HepG2 (cell line): ENCODE data around the gene POU2F1. TPM values are rescaled to one million over a fixed set of nuclear protein-coding genes. Genes with fewer than 3 reads are reported as not detected.
A peak's percentile ranks its signal among the peaks of the same experiment; 100 is the strongest.

Experiments
- ATAC-seq: fragments of 200-7000 bp; cut with Tn5 transposase; 3 replicates; pipeline ENCODE4 v1.9.1; 2020; ENCODE audit warnings: mild to moderate bottlenecking, moderate library complexity
- BruUV-seq: library from RNA; stranded (reverse); fragments of 400-500 nt; replicated peaks from 2 replicates; lab custom pipeline; 2021; lab: Mats Ljungman, UMichigan
- CTCF ChIA-PET: fragments of 300-600 bp; formaldehyde crosslinking; extraction: SDS; loops from one replicate; lab custom pipeline; 2021; ENCODE audit warnings: low total read pairs, inconsistent platforms, low intra/inter-chr PET ratio; lab: Yijun Ruan, JAX
- POLR2A ChIA-PET: fragments of 350-600 bp; sonication (Branson Sonifier 250); formaldehyde crosslinking; loops from one replicate; lab custom pipeline; 2020; ENCODE audit warnings: antibody characterized with exemption, inconsistent platforms; lab: Yijun Ruan, JAX
- DNase-seq: peaks from one replicate; pipeline ENCODE4 v3.0.0-alpha.2; 2015; ENCODE audit warnings: low spot score
- FAIRE-seq: peaks from 3 replicates; lab custom pipeline; 2011; peaks lifted over from hg19 to GRCh38; lab: Jason Lieb, UNC
- H2AFZ ChIP-seq: one replicate; pipeline ENCODE4 v1.6.1; 2011; ENCODE audit warnings: low read length, inconsistent platforms
- H3K27ac ChIP-seq: fragments of 300-600 bp; 3 replicates; pipeline ENCODE4 v1.8.0; 2011; ENCODE audit warnings: mixed run types, mild to moderate bottlenecking, mixed read lengths, low read length, inconsistent platforms; ENCODE audit not compliant: insufficient read depth; ENCODE audit errors: extremely low read length
- H3K27me3 ChIP-seq, 2 experiments: fragments of 200-600 bp in 1 of 2; 2 replicates in 1 of 2; 3 replicates in 1 of 2; pipeline versions ENCODE4 v1.6.0 to v1.8.0; 2011; ENCODE audit warnings: low read length in 2 of 2, mild to moderate bottlenecking in 2 of 2, moderate library complexity in 2 of 2, inconsistent platforms in 1 of 2; ENCODE audit not compliant: insufficient read depth in 2 of 2, control insufficient read depth in 1 of 2
- H3K36me3 ChIP-seq, 2 experiments: fragments of 200-600 bp in 1 of 2; replicated peaks in 1 of 2; 2 replicates in 1 of 2; 3 replicates in 1 of 2; pipeline versions ENCODE4 v1.5.1 to v1.8.0; 2011; ENCODE audit warnings: low read length in 2 of 2, inconsistent platforms in 1 of 2; ENCODE audit not compliant: insufficient read depth in 2 of 2, control insufficient read depth in 1 of 2
- H3K4me1 ChIP-seq: 2 replicates; pipeline ENCODE4 v1.5.1; 2012; ENCODE audit warnings: low read length, inconsistent platforms; ENCODE audit not compliant: insufficient read depth
- H3K4me2 ChIP-seq: 2 replicates; pipeline ENCODE4 v1.6.0; 2011; ENCODE audit warnings: low read depth, low read length, inconsistent platforms
- H3K4me3 ChIP-seq, 3 experiments: fragments of 200-600 bp in 1 of 3; sonication (generic), shearing (Covaris generic) in 1 of 3; replicated peaks in 1 of 3; 2 replicates each; pipeline ENCODE4 v1.5.1; 2011 to 2016; ENCODE audit warnings: low read length in 3 of 3, inconsistent platforms in 2 of 3, low read depth in 2 of 3, mild to moderate bottlenecking in 2 of 3, control low read depth in 1 of 3, mixed read lengths in 1 of 3; ENCODE audit not compliant: insufficient read depth in 1 of 3
- H3K79me2 ChIP-seq: one replicate; pipeline ENCODE4 v1.6.1; 2011; ENCODE audit warnings: low read length, inconsistent platforms; ENCODE audit not compliant: insufficient read depth
- H3K9ac ChIP-seq: 2 replicates; pipeline ENCODE4 v1.6.0; 2011; ENCODE audit warnings: mild to moderate bottlenecking, low read depth, low read length, inconsistent platforms; ENCODE audit not compliant: insufficient read depth
- H3K9me3 ChIP-seq: 2 replicates; pipeline ENCODE4 v1.5.1; 2012; ENCODE audit warnings: mild to moderate bottlenecking, low read length
- H4K20me1 ChIP-seq: 2 replicates; pipeline ENCODE4 v1.6.0; 2011; ENCODE audit warnings: inconsistent platforms, mild to moderate bottlenecking, low read length, moderate library complexity; ENCODE audit not compliant: insufficient read depth
- CENPBD1 ChIP-seq: sonication (generic); formaldehyde crosslinking; IDR thresholded peaks from 2 replicates; pipeline ENCODE4 v1.8.0; 2022; ENCODE audit warnings: missing genetic modification reagents, low read depth, mild to moderate bottlenecking, borderline replicate concordance
- FOXP4 ChIP-seq: sonication (generic); formaldehyde crosslinking; IDR thresholded peaks from 2 replicates; pipeline ENCODE4 v1.4.0; 2020; ENCODE audit warnings: missing genetic modification reagents
- MLXIP ChIP-seq: sonication (generic); formaldehyde crosslinking; IDR thresholded peaks from 2 replicates; pipeline ENCODE4 v1.9.0; 2021; ENCODE audit warnings: missing genetic modification reagents, borderline replicate concordance
- RBM39 ChIP-seq: fragments of 200-400 bp; formaldehyde crosslinking; IDR thresholded peaks from one replicate; pipeline ENCODE4 v1.6.1; 2018; ENCODE audit warnings: antibody characterized with exemption, mild to moderate bottlenecking, low read depth, low read length; ENCODE audit not compliant: poor library complexity, severe bottlenecking
- SUZ12 ChIP-seq: fragments of 150-350 bp; IDR thresholded peaks from 2 replicates; pipeline ENCODE4 v1.6.1; 2014; ENCODE audit warnings: low read depth, low read length
- TBX2 ChIP-seq: sonication (generic); formaldehyde crosslinking; IDR thresholded peaks from 2 replicates; pipeline ENCODE4 v1.5.0; 2020; ENCODE audit warnings: missing genetic modification reagents, mild to moderate bottlenecking, borderline replicate concordance
- ZC3H13 ChIP-seq: sonication (generic); formaldehyde crosslinking; IDR thresholded peaks from 2 replicates; pipeline ENCODE4 v1.8.1; 2023; ENCODE audit warnings: mild to moderate bottlenecking, missing genetic modification reagents, moderate library complexity
- ZMYM2 ChIP-seq: sonication (generic); formaldehyde crosslinking; IDR thresholded peaks from 2 replicates; pipeline ENCODE4 v1.8.0; 2022; ENCODE audit warnings: mild to moderate bottlenecking, missing genetic modification reagents
- ZNF317 ChIP-seq: sonication (generic); formaldehyde crosslinking; IDR thresholded peaks from 2 replicates; pipeline ENCODE4 v1.5.0; 2020; ENCODE audit warnings: mild to moderate bottlenecking, missing genetic modification reagents
- ZNF354B ChIP-seq: sonication (generic); formaldehyde crosslinking; IDR thresholded peaks from 2 replicates; pipeline ENCODE4 v1.8.0; 2022; ENCODE audit warnings: mild to moderate bottlenecking, missing genetic modification reagents
- ZNF496 ChIP-seq: sonication (generic); formaldehyde crosslinking; IDR thresholded peaks from 2 replicates; pipeline ENCODE4 v1.8.1; 2023; ENCODE audit warnings: mild to moderate bottlenecking, moderate library complexity, missing genetic modification reagents; ENCODE audit not compliant: insufficient replicate concordance
- ZNF567 ChIP-seq: sonication (generic); formaldehyde crosslinking; IDR thresholded peaks from 2 replicates; pipeline ENCODE4 v1.8.1; 2023; ENCODE audit warnings: mild to moderate bottlenecking, missing genetic modification reagents, borderline replicate concordance
- ZNF678 ChIP-seq: sonication (generic); formaldehyde crosslinking; IDR thresholded peaks from 2 replicates; pipeline ENCODE4 v1.4.0; 2020; ENCODE audit warnings: mild to moderate bottlenecking, missing genetic modification reagents
- ZNF720 ChIP-seq: sonication (generic); formaldehyde crosslinking; IDR thresholded peaks from 2 replicates; pipeline ENCODE4 v1.4.0; 2020; ENCODE audit warnings: missing genetic modification reagents
- ZNF784 ChIP-seq: sonication (generic); formaldehyde crosslinking; IDR thresholded peaks from 2 replicates; pipeline ENCODE4 v1.5.1; 2020; ENCODE audit warnings: missing genetic modification reagents, mild to moderate bottlenecking, borderline replicate concordance
- WGBS: methylation state at CpG from one replicate; pipeline ENCODE4 v1.1.6; 2017; ENCODE audit warnings: low lambda C conversion rate; 5-methylcytosine and 5-hydroxymethylcytosine counted together
- in situ Hi-C: cut with HindIII; loops from 2 replicates; pipeline ENCODE4 v1.10.0; 2017; ENCODE audit warnings: low pct_unique_long_range_greater_than_20kb; ENCODE audit not compliant: extremely low pct_ligation_motif_present
- intact Hi-C: fragments of 100-400 bp; cut with micrococcal nuclease; formaldehyde crosslinking; loops from one replicate; pipeline ENCODE4 v1.10.0; 2022; ENCODE audit not compliant: unreplicated experiment
- polyA plus RNA-seq, 8 experiments: library from polyadenylated mRNA; depleted of rRNA in 3 of 8; stranded (reverse) in 7 of 8; unstranded in 1 of 8; fragments of >200 nt; fragmentation: Illumina TruSeq in 4 of 8; extraction: Trizol in 4 of 8; gene quantifications; 2 replicates each; pipeline versions ENCODE4 v1.2.1 to v1.2.3, GENCODE V29; 2011 to 2016; ENCODE audit warnings: low read depth in 4 of 8, missing spikeins in 1 of 8, mixed read lengths in 1 of 8; ENCODE audit not compliant: insufficient read depth in 1 of 8
- total RNA-seq, 5 experiments: library from RNA; depleted of rRNA; stranded (reverse); fragments of >200 nt; fragmentation: Illumina TruSeq; extraction: Trizol; gene quantifications; 2 replicates each; pipeline ENCODE4 v1.2.3, GENCODE V29; 2016; ENCODE audit warnings: low read depth in 1 of 5
- TF ChIP-seq, protein P1 (sequence below): sonication (generic); formaldehyde crosslinking; IDR thresholded peaks from 2 replicates; pipeline ENCODE4 v1.9.0; 2021; ENCODE audit warnings: missing genetic modification reagents, borderline replicate concordance

The POU2F1 gene
- total and polyA plus RNA-seq, 2 of the 13 experiments (the other 11 are each of a cell fraction or from before 2014, with no cell fraction given) = 10.2 to 13.0 TPM

GRCh38 chr1:167219194-167219593 lies 1.5 kb upstream of the POU2F1 start:
- ChIA-PET POLR2A (interaction anchor here (1.6 to 1.7 kb wide), 2 partner anchors 78 to 334 kb away, joined by 10 to 11 read pairs; partner anchors contain the start of gene CREG1), CTCF (no interaction called here)
- in situ Hi-C loops = no loop called here
- Histone ChIP-seq H3K9ac (peak overlapping the region; percentile 77; the same call in 1 of the 2 replicates), H3K4me2 (peak overlapping the region; percentile 94), H3K36me3 (no peaks in the 10 kb centered on the region), H3K79me2 (peaks cover 22% of the 10 kb centered on the region), H3K27me3 (peaks cover under 1% of the 10 kb centered on the region in 2 experiments; a peak in 1 of 5 replicates), H3K4me1 (peaks cover 26% of the 10 kb centered on the region), H2AFZ (no peak overlapping the region), H3K27ac (no peak overlapping the region), H3K4me3 (peak overlapping the region; percentile 65 to 87 (median 85); a peak in 4 of 6 replicates), H4K20me1 (no peaks in the 10 kb centered on the region), H3K9me3 (no peaks in the 10 kb centered on the region)
- 60% methylated on average over 5 of the region's 5 CpGs for WGBS
- intact Hi-C loops = no loop called here
- ATAC-seq (no peak), DNase-seq (no peak), FAIRE-seq (no peak)
- no TSS peak for BruUV-seq
- TF ChIP-seq ZNF720 (no peak), ZNF567 (no peak), MLXIP (CRISPR knock-in tag) (no peak), TBX2 (CRISPR knock-in tag) (no peak), RBM39 (no peak), ZNF317 (no peak), ZNF678 (no peak), ZNF496 (no peak), FOXP4 (CRISPR knock-in tag) (no peak), ZNF784 (CRISPR knock-in tag) (no peak), SUZ12 (no peak), ZMYM2 (CRISPR knock-in tag) (no peak), ZC3H13 (CRISPR knock-in tag) (no peak), ZNF354B (CRISPR knock-in tag) (no peak), CENPBD1 (CRISPR knock-in tag) (no peak)
- TF ChIP-seq, protein P1, sequence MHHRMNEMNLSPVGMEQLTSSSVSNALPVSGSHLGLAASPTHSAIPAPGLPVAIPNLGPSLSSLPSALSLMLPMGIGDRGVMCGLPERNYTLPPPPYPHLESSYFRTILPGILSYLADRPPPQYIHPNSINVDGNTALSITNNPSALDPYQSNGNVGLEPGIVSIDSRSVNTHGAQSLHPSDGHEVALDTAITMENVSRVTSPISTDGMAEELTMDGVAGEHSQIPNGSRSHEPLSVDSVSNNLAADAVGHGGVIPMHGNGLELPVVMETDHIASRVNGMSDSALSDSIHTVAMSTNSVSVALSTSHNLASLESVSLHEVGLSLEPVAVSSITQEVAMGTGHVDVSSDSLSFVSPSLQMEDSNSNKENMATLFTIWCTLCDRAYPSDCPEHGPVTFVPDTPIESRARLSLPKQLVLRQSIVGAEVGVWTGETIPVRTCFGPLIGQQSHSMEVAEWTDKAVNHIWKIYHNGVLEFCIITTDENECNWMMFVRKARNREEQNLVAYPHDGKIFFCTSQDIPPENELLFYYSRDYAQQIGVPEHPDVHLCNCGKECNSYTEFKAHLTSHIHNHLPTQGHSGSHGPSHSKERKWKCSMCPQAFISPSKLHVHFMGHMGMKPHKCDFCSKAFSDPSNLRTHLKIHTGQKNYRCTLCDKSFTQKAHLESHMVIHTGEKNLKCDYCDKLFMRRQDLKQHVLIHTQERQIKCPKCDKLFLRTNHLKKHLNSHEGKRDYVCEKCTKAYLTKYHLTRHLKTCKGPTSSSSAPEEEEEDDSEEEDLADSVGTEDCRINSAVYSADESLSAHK = no peak
